GM21825 (cell line): ENCODE data around the gene SCUBE1.

Experiments
- ATAC-seq: cut with Tn5 transposase; IDR thresholded peaks from one replicate; pipeline ENCODE4 v1.9.1; 2021; ENCODE audit warnings: mild to moderate bottlenecking, moderate library complexity; ENCODE audit not compliant: unreplicated experiment

Gene SCUBE1

DNA sequence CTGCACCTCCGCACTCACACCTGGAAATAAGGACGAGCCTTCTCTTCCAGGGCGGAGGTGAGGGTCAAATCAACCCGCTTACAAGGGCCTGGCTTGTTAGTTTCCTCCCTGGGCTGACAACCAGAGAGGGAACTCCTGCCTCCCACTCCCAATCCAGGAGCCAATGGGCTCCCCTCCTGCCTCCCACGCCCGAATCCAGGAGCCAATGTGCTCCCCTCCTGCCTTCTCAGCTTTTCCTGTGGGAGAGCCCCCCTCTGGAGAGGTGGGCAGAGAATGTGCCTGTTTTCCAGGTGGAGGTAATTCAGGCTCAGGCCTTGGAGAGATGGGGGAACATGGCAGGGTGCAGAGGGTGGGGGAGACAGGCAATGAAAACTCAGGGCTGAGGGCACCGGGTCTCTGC, 102.6 kb downstream of the SCUBE1 start:
- ATAC-seq, result no peak

DNA sequence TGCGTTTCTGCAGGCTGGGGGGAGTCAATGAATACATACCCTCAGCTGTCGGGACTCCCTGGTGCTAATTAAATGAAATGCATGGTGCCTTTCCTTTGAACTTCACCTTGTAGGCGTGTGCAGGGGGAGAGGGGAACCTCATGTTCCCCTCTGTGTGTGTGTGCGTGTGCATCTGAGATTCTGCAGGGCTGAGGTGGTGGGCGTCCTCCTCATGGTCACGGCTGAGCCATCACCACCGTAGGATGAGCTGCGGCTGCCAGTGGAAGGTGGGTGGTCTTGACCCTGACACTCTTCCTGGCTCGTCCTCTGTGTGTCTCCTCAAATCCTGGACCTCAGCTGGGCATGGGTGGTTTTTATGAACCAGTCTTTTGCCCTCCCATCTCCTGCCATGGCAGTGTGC, 103.2 kb downstream of the SCUBE1 start:
- ATAC-seq, result no peak

GRCh38 chr22:43239193-43239780, 103.9 kb downstream of the SCUBE1 start:
- ATAC-seq, result no peak

DNA sequence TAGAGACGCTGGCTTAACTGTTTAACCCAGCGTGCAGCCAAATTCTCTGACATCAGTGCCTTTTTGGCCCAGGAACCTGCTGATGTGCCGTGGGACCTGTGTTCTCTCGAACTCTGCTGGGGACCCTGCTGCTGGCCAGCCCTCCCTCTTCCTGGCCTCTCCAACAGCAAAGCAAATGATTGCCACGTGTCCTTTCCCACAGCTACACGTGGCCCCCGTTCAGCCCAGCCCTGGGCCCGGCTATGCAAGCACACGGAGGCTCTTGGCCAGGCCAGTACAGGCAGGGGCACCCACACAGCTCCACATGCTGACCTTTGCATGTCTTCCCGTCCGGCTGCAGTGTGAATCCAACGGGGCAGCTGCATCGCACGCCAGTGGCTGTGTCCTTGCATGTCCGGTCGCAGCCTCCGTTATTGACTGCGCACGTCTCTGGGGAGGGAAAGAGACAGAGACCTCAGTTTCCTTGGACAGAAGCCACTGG, 104.6 kb downstream of the SCUBE1 start:
- ATAC-seq, result no peak

- no peak for ATAC-seq
These were observed 105.9 kb downstream of the SCUBE1 start for GRCh38 chr22:43237280-43237679.

GRCh38 chr22:43236411-43237166, 106.6 kb downstream of the SCUBE1 start:
- no peak for ATAC-seq

- ATAC-seq, result no peak
These were observed 107.4 kb downstream of the SCUBE1 start for GRCh38 chr22:43235445-43236409.

DNA sequence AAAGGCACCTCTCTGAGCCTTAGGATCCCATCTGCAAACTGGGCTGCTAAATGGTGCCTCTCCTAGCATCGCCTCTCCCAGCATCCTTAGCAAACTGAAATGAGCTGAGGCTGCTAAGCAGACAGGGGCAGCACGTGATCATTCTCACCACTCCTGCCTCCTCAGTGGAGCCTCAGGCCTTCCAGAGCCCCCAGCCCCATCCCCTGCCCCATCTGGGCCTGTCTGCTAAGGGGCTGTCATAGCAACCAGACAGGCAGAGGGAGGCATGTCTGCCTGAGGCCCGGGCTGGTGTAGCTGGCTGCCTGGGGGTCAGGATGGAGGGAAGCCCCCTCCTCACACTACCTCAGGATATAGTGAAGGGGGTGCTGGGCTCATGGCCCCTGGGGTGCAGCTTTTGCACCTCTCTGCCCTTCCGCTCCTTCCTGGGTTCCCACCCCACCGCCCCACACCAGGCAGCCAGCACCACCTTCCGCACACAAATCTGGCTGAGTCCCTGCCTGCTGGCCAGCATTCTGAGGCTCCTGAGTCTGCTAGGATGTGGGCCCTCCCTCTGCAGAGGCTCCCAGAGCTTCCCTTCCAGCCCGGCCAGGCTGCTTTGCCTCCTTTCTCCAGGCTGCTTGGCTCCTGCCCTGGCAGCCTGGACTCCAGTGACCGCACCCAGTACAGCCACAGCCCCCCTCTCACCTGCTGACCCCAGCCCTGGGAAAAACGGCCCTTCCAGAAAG, 108.7 kb downstream of the SCUBE1 start:
- no peak for ATAC-seq

GRCh38 chr22:43233529-43233928, 109.6 kb downstream of the SCUBE1 start:
- ATAC-seq, result no peak

DNA sequence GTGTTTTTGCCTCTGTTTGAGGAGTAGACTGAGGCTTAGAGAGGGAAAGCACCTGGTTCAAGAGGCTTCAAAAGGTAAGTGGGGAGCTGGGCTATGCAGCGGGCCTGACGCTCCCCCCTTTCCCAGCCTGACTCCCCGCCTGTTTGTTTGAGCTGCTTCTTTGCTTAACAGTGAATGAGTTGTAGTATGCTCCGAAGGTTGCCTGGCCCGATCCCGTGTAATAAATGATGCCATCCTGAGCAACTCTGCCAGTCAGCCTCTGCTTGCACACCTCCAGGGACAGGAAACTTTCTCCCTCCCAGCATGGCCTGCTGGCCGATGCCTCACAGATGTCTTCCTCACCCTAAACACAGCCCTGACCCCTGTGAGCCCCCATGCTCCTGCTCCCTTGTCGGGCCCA, 110.7 kb downstream of the SCUBE1 start:
- no peak for ATAC-seq

DNA sequence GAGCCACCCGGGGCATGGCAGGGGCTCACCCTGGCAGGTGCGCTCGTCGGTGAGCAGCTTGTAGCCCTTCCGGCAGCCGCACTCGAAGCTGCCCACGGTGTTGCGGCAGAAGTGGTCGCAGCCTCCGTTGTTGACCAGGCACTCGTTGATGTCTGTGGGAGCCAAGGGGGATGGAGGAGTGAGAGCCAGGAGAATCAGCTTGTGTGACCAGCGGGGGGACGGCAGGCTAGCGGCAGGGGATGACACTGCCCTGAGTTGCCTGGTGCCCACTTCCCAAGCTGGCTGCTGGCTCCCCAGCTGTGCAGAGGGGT, 111.5 kb downstream of the SCUBE1 start:
- ATAC-seq, result no peak

GRCh38 chr22:43230971-43231723, 112.0 kb downstream of the SCUBE1 start:
- no peak for ATAC-seq

GRCh38 chr22:43230571-43230970, 112.6 kb downstream of the SCUBE1 start:
- no peak for ATAC-seq

GRCh38 chr22:43228863-43229262, 114.3 kb downstream of the SCUBE1 start:
- no peak for ATAC-seq

- no peak for ATAC-seq
These were observed 114.8 kb downstream of the SCUBE1 start for GRCh38 chr22:43228330-43228729.

DNA sequence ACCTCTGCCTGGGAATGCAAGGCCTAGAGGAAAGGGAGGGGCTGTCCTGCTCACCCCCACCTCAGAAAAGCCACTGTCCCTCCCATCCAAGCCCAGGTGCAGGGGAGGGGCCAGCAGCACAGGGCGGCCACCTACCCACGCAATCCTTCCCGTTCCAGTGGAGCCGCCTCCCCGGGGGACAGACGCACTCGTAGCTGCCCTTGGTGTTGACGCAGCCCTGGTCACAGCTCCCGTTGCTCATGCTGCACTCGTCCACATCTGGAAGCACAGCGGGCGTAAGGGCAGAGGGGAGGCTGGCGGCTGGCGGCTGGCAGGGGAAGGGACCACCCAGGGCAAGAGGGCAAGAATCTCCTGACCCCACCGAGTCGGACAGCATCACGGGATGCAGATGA, 115.9 kb downstream of the SCUBE1 start:
- ATAC-seq, result no peak

GRCh38 chr22:43226377-43227238, 116.6 kb downstream of the SCUBE1 start:
- no peak for ATAC-seq

GRCh38 chr22:43225609-43226008, 117.6 kb downstream of the SCUBE1 start:
- no peak for ATAC-seq

GRCh38 chr22:43222987-43223386, 120.2 kb downstream of the SCUBE1 start:
- no peak for ATAC-seq
